IMR-90 (cell line): ENCODE data around the gene MKNK2.
"Not testable (repeated sequence)": the region's sequence is repeated elsewhere in the genome, so short reads cannot be mapped to it uniquely, and the experiment has no call there.

Experiments
- BHLHE40 ChIP-seq: fragments of 150-350 bp; IDR thresholded peaks from 2 replicates; pipeline ENCODE4 v1.6.1; 2016; ENCODE audit warnings: mild to moderate bottlenecking, low read depth, low read length
- CEBPB ChIP-seq: IDR thresholded peaks from 2 replicates; pipeline ENCODE4 v1.6.1; 2012; ENCODE audit warnings: low read depth, low read length, improper control_type of control experiment
- CTCF ChIP-seq: conservative IDR thresholded peaks from 2 replicates; pipeline ENCODE4 v1.5.1; 2012; ENCODE audit warnings: mild to moderate bottlenecking, low read depth, low read length, improper control_type of control experiment
- MAFK ChIP-seq: IDR thresholded peaks from 2 replicates; pipeline ENCODE4 v1.6.1; 2012; ENCODE audit warnings: low read depth, low read length, improper control_type of control experiment
- MXI1 ChIP-seq: IDR thresholded peaks from 2 replicates; pipeline ENCODE4 v1.6.1; 2012; ENCODE audit warnings: low read depth, mild to moderate bottlenecking, low read length, moderate library complexity, borderline replicate concordance
- POLR2A ChIP-seq: IDR thresholded peaks from 2 replicates; pipeline ENCODE4 v1.6.1; 2012; ENCODE audit warnings: mild to moderate bottlenecking, low read depth, low read length
- SMC3 ChIP-seq: fragments of 150-350 bp; IDR thresholded peaks from 2 replicates; pipeline ENCODE4 v1.6.1; 2016; ENCODE audit warnings: low read depth, mild to moderate bottlenecking, antibody characterized with exemption, low read length, moderate library complexity

DNA sequence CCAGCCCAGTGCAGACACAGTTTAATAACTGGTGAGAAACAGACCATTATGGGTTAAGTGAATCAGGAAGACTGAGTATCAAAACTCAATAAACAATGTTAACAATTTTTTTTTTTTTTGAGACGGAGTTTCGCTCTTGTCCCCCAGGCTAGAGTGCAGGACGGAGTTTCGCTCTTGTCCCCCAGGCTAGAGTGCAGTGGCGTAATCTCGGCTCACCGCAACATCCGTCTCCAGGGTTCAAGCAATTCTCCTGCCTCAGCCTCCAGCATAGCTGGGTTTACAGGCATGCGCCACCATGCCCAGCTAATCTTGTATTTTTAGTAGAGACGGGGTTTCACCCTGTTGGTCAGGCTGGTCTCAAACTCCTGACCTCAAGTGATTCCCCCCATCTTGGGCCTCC is 62.6 kb downstream of the MKNK2 start:
- TF ChIP-seq CEBPB, CTCF, MXI1, POLR2A, MAFK, SMC3, BHLHE40: not testable (repeated sequence)
